Karpas-422 (cell line): ENCODE results near the gene LRRC37A. TPM values are rescaled to one million over a fixed set of nuclear protein-coding genes. Genes with fewer than 3 reads are reported as not detected.
"Not testable (repeated sequence)": the region's sequence is repeated elsewhere in the genome, so short reads cannot be mapped to it uniquely, and the experiment has no call there.

Experiments used
- DNase-seq: peaks from one replicate; pipeline ENCODE4 v3.0.0-alpha.2; 2015
- H2AFZ ChIP-seq: fragments of 200-600 bp; sonication (generic); 2 replicates; pipeline ENCODE4 v1.6.1; 2014; ENCODE audit warnings: antibody characterized with exemption, low read length, mixed read lengths
- H3K27ac ChIP-seq: fragments of 200-600 bp; sonication (generic); 2 replicates; pipeline ENCODE4 v1.5.1; 2014; ENCODE audit warnings: mild to moderate bottlenecking, low read length, moderate library complexity
- H3K27me3 ChIP-seq: fragments of 200-600 bp; sonication (generic); 2 replicates; pipeline ENCODE4 v1.6.1; 2014; ENCODE audit warnings: low read length, mixed read lengths
- H3K36me3 ChIP-seq: fragments of 200-600 bp; sonication (generic); 2 replicates; pipeline ENCODE4 v1.6.1; 2014; ENCODE audit warnings: low read length, mixed read lengths; ENCODE audit not compliant: insufficient read depth
- H3K4me1 ChIP-seq: fragments of 200-600 bp; sonication (generic); 2 replicates; pipeline ENCODE4 v1.6.1; 2014; ENCODE audit warnings: mild to moderate bottlenecking, low read length, mixed read lengths
- H3K4me2 ChIP-seq: fragments of 200-600 bp; sonication (generic); 2 replicates; pipeline ENCODE4 v1.6.1; 2014; ENCODE audit warnings: low read length, low read depth, mild to moderate bottlenecking; ENCODE audit not compliant: poor library complexity, severe bottlenecking
- H3K4me3 ChIP-seq: fragments of 200-600 bp; sonication (generic); 2 replicates; pipeline ENCODE4 v1.5.1; 2014; ENCODE audit warnings: mild to moderate bottlenecking, antibody characterized with exemption, low read length, mixed read lengths
- H3K79me2 ChIP-seq: fragments of 200-600 bp; sonication (generic); 2 replicates; pipeline ENCODE4 v1.6.1; 2014; ENCODE audit warnings: mild to moderate bottlenecking, low read length, mixed read lengths
- H3K9ac ChIP-seq: fragments of 200-600 bp; sonication (generic); 2 replicates; pipeline ENCODE4 v1.6.0; 2014; ENCODE audit warnings: low read length
- H3K9me2 ChIP-seq: fragments of 200-600 bp; sonication (generic), shearing (Covaris generic); replicated peaks from 2 replicates; pipeline ENCODE4 v1.6.0; 2014; ENCODE audit warnings: mild to moderate bottlenecking, low read length, moderate library complexity; ENCODE audit not compliant: insufficient read depth
- H3K9me3 ChIP-seq: fragments of 300-700, 200-600 bp; sonication (generic); 2 replicates; pipeline ENCODE4 v1.6.1; 2014; ENCODE audit warnings: low read length, mixed read lengths
- H4K20me1 ChIP-seq: fragments of 200-600 bp; sonication (generic); 2 replicates; pipeline ENCODE4 v1.6.1; 2014; ENCODE audit warnings: mild to moderate bottlenecking, antibody characterized with exemption, low read length, low read depth; ENCODE audit not compliant: insufficient read depth
- total RNA-seq: library from RNA; depleted of rRNA; stranded (reverse); fragments of >200 nt; shearing (Covaris generic); gene quantifications from 2 replicates; pipeline ENCODE4 v1.2.3, GENCODE V29; 2014; ENCODE audit warnings: low replicate concordance

The LRRC37A gene
- total RNA-seq, 1 experiment from 2014 or later = 4.0 TPM

GRCh38 chr17:46342131-46342530 lies 47.2 kb downstream of the LRRC37A start:
- not testable (repeated sequence) for H4K20me1 ChIP-seq, H3K4me3 ChIP-seq, H3K4me2 ChIP-seq, H3K27ac ChIP-seq, H3K36me3 ChIP-seq, DNase-seq, H3K9me3 ChIP-seq, H3K4me1 ChIP-seq, H3K79me2 ChIP-seq, H3K9ac ChIP-seq, H2AFZ ChIP-seq, H3K27me3 ChIP-seq, H3K9me2 ChIP-seq

GRCh38 chr17:46348345-46348744 lies 53.4 kb downstream of the LRRC37A start:
- peak overlapping the region; percentile 73 for H3K27ac ChIP-seq
- H3K4me2 ChIP-seq = peak overlapping the region; percentile 45

GRCh38 chr17:46349060-46349459 lies 54.1 kb downstream of the LRRC37A start:
- peak overlapping the region; percentile 73 for H3K27ac ChIP-seq
- H3K27me3 ChIP-seq, H3K9ac ChIP-seq, H3K36me3 ChIP-seq, H2AFZ ChIP-seq, H3K4me3 ChIP-seq, H3K79me2 ChIP-seq, H3K4me1 ChIP-seq, H3K9me3 ChIP-seq, H3K4me2 ChIP-seq, DNase-seq, H4K20me1 ChIP-seq, H3K9me2 ChIP-seq: not testable (repeated sequence)

More at GRCh38 chr17:46348345-46348744, 53.4 kb downstream of the LRRC37A start:
- H3K4me1 ChIP-seq, H3K9me2 ChIP-seq, H3K4me3 ChIP-seq, H3K9ac ChIP-seq, H3K9me3 ChIP-seq, H2AFZ ChIP-seq, H3K79me2 ChIP-seq, H3K27me3 ChIP-seq, DNase-seq, H3K36me3 ChIP-seq, H4K20me1 ChIP-seq: not testable (repeated sequence)

- H3K27ac ChIP-seq, H3K9me2 ChIP-seq, H3K36me3 ChIP-seq, H3K9ac ChIP-seq, H3K79me2 ChIP-seq, H3K9me3 ChIP-seq, H3K27me3 ChIP-seq, H4K20me1 ChIP-seq, H3K4me2 ChIP-seq, H3K4me1 ChIP-seq, H3K4me3 ChIP-seq, DNase-seq, H2AFZ ChIP-seq: not testable (repeated sequence)
These were observed 58.9 kb downstream of the LRRC37A start for GRCh38 chr17:46353856-46354255.

GRCh38 chr17:46361145-46361735 lies 66.3 kb downstream of the LRRC37A start:
- H3K27ac ChIP-seq, H3K79me2 ChIP-seq, H3K4me3 ChIP-seq, H3K4me1 ChIP-seq, H3K4me2 ChIP-seq, H3K9me3 ChIP-seq, H3K27me3 ChIP-seq, H4K20me1 ChIP-seq, H3K9me2 ChIP-seq, H3K9ac ChIP-seq, H3K36me3 ChIP-seq, H2AFZ ChIP-seq, DNase-seq: not testable (repeated sequence)

GRCh38 chr17:46361755-46362154 lies 66.8 kb downstream of the LRRC37A start, which contains the start of gene ARL17B:
Gene ARL17B (minus strand): TSS chr17:46361766. CDS start chr17:46358397, 3,369 bp downstream.
- not testable (repeated sequence) for H3K4me1 ChIP-seq, H3K9ac ChIP-seq, H3K36me3 ChIP-seq, H2AFZ ChIP-seq, H3K4me2 ChIP-seq, H3K9me3 ChIP-seq, H3K4me3 ChIP-seq, H3K27ac ChIP-seq, H3K79me2 ChIP-seq, H3K27me3 ChIP-seq, H3K9me2 ChIP-seq, DNase-seq, H4K20me1 ChIP-seq

- not testable (repeated sequence) for H3K27ac ChIP-seq, H3K4me3 ChIP-seq, H3K36me3 ChIP-seq, H3K79me2 ChIP-seq, DNase-seq, H3K4me2 ChIP-seq, H2AFZ ChIP-seq, H3K27me3 ChIP-seq, H3K9ac ChIP-seq, H3K9me2 ChIP-seq, H3K9me3 ChIP-seq, H4K20me1 ChIP-seq, H3K4me1 ChIP-seq
These were observed 72.6 kb downstream of the LRRC37A start for GRCh38 chr17:46367520-46367919.

- not testable (repeated sequence) for H4K20me1 ChIP-seq, DNase-seq, H2AFZ ChIP-seq, H3K4me2 ChIP-seq, H3K4me3 ChIP-seq, H3K9me3 ChIP-seq, H3K79me2 ChIP-seq, H3K4me1 ChIP-seq, H3K36me3 ChIP-seq, H3K9ac ChIP-seq, H3K9me2 ChIP-seq, H3K27ac ChIP-seq, H3K27me3 ChIP-seq
These were observed 77.6 kb downstream of the LRRC37A start for GRCh38 chr17:46372236-46373229.
